Panc1 (cell line): ENCODE measurements around the gene CDH16.

Source experiments
- CTCF ChIP-seq: fragments of 450-650 bp; IDR thresholded peaks from 2 replicates; pipeline ENCODE4 v1.5.1; 2017; ENCODE audit warnings: mild to moderate bottlenecking
- POLR2AphosphoS5 ChIP-seq: IDR thresholded peaks from 2 replicates; pipeline ENCODE4 v1.6.1; 2012; ENCODE audit warnings: mild to moderate bottlenecking, low read depth, low read length, moderate library complexity

- TF ChIP-seq CTCF: no peak
- TF ChIP-seq POLR2AphosphoS5: no peak
Measured at GRCh38 chr16:66916518-66916917, 2.2 kb downstream of the CDH16 start.
